K562 (cell line): ENCODE results near the gene DOCK1. TPM values are rescaled to one million over a fixed set of nuclear protein-coding genes. Genes with fewer than 3 reads are reported as not detected.

Experiments used
- ATAC-seq: fragments of 200-7000 bp; cut with Tn5 transposase; 3 replicates; pipeline ENCODE4 v1.9.1; 2020; ENCODE audit warnings: moderate library complexity
- BruUV-seq: library from RNA; stranded (reverse); fragments of 400-500 nt; replicated peaks from 2 replicates; lab custom pipeline; 2021; lab: Mats Ljungman, UMichigan
- CTCF ChIA-PET: fragments of 300-600 bp; formaldehyde crosslinking; extraction: SDS; loops from one replicate; lab custom pipeline; 2021; ENCODE audit warnings: low intra/inter-chr PET ratio; lab: Yijun Ruan, JAX
- POLR2A ChIA-PET: fragments of 300-600, 350-650 bp; sonication (Branson Sonifier 250); formaldehyde crosslinking; extraction: SDS; loops from one replicate; lab custom pipeline; 2021; ENCODE audit warnings: antibody characterized with exemption, inconsistent platforms; lab: Yijun Ruan, JAX
- DNase-seq, 4 experiments: peaks; one replicate each; pipeline versions ENCODE4 v3.0.0 to v3.0.0-alpha.2; 2011 to 2018; ENCODE audit warnings: low spot score in 3 of 4, mixed read lengths in 3 of 4; ENCODE audit errors: extremely low read depth in 1 of 4
- FAIRE-seq: peaks from 2 replicates; lab custom pipeline; 2011; peaks lifted over from hg19 to GRCh38; lab: Jason Lieb, UNC
- H2AFZ ChIP-seq: 2 replicates; pipeline ENCODE4 v1.6.0; 2011; ENCODE audit warnings: low read depth, low read length, control low read depth, inconsistent platforms
- H3K27ac ChIP-seq: fragments of 200-600 bp; 3 replicates; pipeline ENCODE4 v1.8.0; 2011; ENCODE audit warnings: low read depth, mild to moderate bottlenecking, control low read depth, inconsistent platforms, low read length, moderate library complexity, mixed read lengths; ENCODE audit errors: extremely low read depth
- H3K27me3 ChIP-seq, 2 experiments: fragments of 300-600 bp in 1 of 2; 2 replicates in 1 of 2; 3 replicates in 1 of 2; pipeline versions ENCODE4 v1.6.0 to v1.8.0; 2011; ENCODE audit warnings: inconsistent platforms in 2 of 2, low read length in 2 of 2, mild to moderate bottlenecking in 1 of 2, mixed read lengths in 1 of 2, moderate library complexity in 1 of 2; ENCODE audit not compliant: control insufficient read depth in 2 of 2, insufficient read depth in 2 of 2
- H3K36me3 ChIP-seq: fragments of 300-600 bp; 3 replicates; pipeline ENCODE4 v1.8.0; 2011; ENCODE audit warnings: mild to moderate bottlenecking, low read length, inconsistent platforms; ENCODE audit not compliant: control insufficient read depth, insufficient read depth
- H3K4me1 ChIP-seq, 2 experiments: fragments of 200-600 bp in 1 of 2; replicated peaks in 1 of 2; 2 replicates in 1 of 2; 3 replicates in 1 of 2; pipeline versions ENCODE4 v1.5.1 to v1.8.0; 2011; ENCODE audit warnings: inconsistent platforms in 2 of 2, low read length in 2 of 2, mild to moderate bottlenecking in 1 of 2, mixed read lengths in 1 of 2, moderate library complexity in 1 of 2; ENCODE audit not compliant: control insufficient read depth in 2 of 2, insufficient read depth in 2 of 2
- H3K4me2 ChIP-seq: 2 replicates; pipeline ENCODE4 v1.6.1; 2011; ENCODE audit warnings: low read length, control low read depth, inconsistent platforms, mixed read lengths; ENCODE audit not compliant: insufficient read depth
- H3K4me3 ChIP-seq: fragments of 200-600 bp; sonication (generic), shearing (Covaris generic); 2 replicates; pipeline ENCODE4 v1.5.1; 2016; ENCODE audit warnings: control low read depth, inconsistent platforms
- H3K79me2 ChIP-seq: fragments of 200-600 bp; 3 replicates; pipeline ENCODE4 v1.8.0; 2011; ENCODE audit warnings: low read length, inconsistent platforms; ENCODE audit not compliant: control insufficient read depth, insufficient read depth
- H3K9ac ChIP-seq, 2 experiments: 2 replicates each; pipeline versions ENCODE4 v1.6.0 to v1.6.1; 2011; ENCODE audit warnings: low read depth in 2 of 2, low read length in 2 of 2, control low read depth in 1 of 2, inconsistent platforms in 1 of 2, mild to moderate bottlenecking in 1 of 2, mixed read lengths in 1 of 2; ENCODE audit not compliant: insufficient read depth in 1 of 2
- H3K9me1 ChIP-seq: one replicate; pipeline ENCODE4 v1.6.0; 2011; ENCODE audit warnings: inconsistent platforms, mild to moderate bottlenecking, low read length, moderate library complexity; ENCODE audit not compliant: control insufficient read depth, insufficient read depth
- H3K9me3 ChIP-seq: replicated peaks from 2 replicates; pipeline ENCODE4 v1.5.1; 2011; ENCODE audit warnings: low read depth, low read length, inconsistent platforms; ENCODE audit not compliant: control insufficient read depth, insufficient read depth
- H4K20me1 ChIP-seq: replicated peaks from 2 replicates; pipeline ENCODE4 v1.6.1; 2011; ENCODE audit warnings: low read length, inconsistent platforms, mixed read lengths; ENCODE audit not compliant: control insufficient read depth, insufficient read depth
- BMI1 ChIP-seq: fragments of 150-350 bp; IDR thresholded peaks from 2 replicates; pipeline ENCODE4 v1.6.1; 2014; ENCODE audit warnings: low read length
- CBX2 ChIP-seq: fragments of 200-600 bp; sonication (generic); IDR thresholded peaks from one replicate; pipeline ENCODE4 v1.6.1; 2012; ENCODE audit warnings: mild to moderate bottlenecking, low read length, inconsistent platforms; ENCODE audit not compliant: insufficient read depth, poor library complexity, severe bottlenecking
- CEBPB ChIP-seq: fragments of 450-650 bp; IDR thresholded peaks from 2 replicates; pipeline ENCODE4 v1.6.1; 2016; ENCODE audit warnings: missing genetic modification characterization, missing compliant biosample characterization
- E2F5 ChIP-seq: sonication (generic); formaldehyde crosslinking; IDR thresholded peaks from 2 replicates; pipeline ENCODE4 v1.8.0; 2022; ENCODE audit warnings: mild to moderate bottlenecking, missing genetic modification reagents
- FOS ChIP-seq: IDR thresholded peaks from 3 replicates; pipeline ENCODE4 v1.6.1; 2011; ENCODE audit not compliant: insufficient read length; ENCODE audit errors: extremely low read depth
- HIVEP1 ChIP-seq: fragments of 250-450 bp; sonication (Bioruptor Pico); IDR thresholded peaks from 2 replicates; pipeline ENCODE4 v1.4.0; 2020; ENCODE audit warnings: mild to moderate bottlenecking
- KLF1 ChIP-seq: fragments of 450-650 bp; IDR thresholded peaks from 2 replicates; pipeline ENCODE4 v1.6.1; 2016; ENCODE audit warnings: missing genetic modification characterization, missing compliant biosample characterization
- NFYB ChIP-seq: IDR thresholded peaks from 2 replicates; pipeline ENCODE4 v1.6.1; 2011; ENCODE audit warnings: mild to moderate bottlenecking, moderate library complexity; ENCODE audit not compliant: insufficient read length; ENCODE audit errors: extremely low read depth
- NONO ChIP-seq, 2 experiments: fragments of 200-400 bp in 1 of 2; fragments of 450-650 bp in 1 of 2; formaldehyde crosslinking in 1 of 2; IDR thresholded peaks; 2 replicates each; pipeline ENCODE4 v1.6.1; 2017; ENCODE audit warnings: low read depth in 2 of 2, mild to moderate bottlenecking in 2 of 2, moderate library complexity in 2 of 2, low read length in 1 of 2
- WGBS: fragments of 100-300 bp; shearing (Covaris generic); methylation state at CpG from one replicate; pipeline ENCODE4 v1.1.6; 2016; ENCODE audit warnings: low coverage, mixed read lengths; ENCODE audit not compliant: insufficient coverage; ENCODE audit errors: missing lambda C conversion rate; 5-methylcytosine and 5-hydroxymethylcytosine counted together
- in situ Hi-C: fragments of 300-500 bp; cut with MboI; formaldehyde crosslinking; loops from 4 replicates; pipeline ENCODE4 v1.15.0; 2018; ENCODE audit warnings: inconsistent platforms, mixed read lengths
- intact Hi-C: fragments of 100-400 bp; cut with micrococcal nuclease; formaldehyde crosslinking; loops from 2 replicates; pipeline ENCODE4 v1.14.2; 2022
- polyA plus RNA-seq, 8 experiments: library from polyadenylated mRNA; depleted of rRNA in 4 of 8; stranded (reverse) in 5 of 8; unstranded in 3 of 8; fragments of >200 nt; fragmentation: Nextera tagmentation in 2 of 8; fragmentation: Illumina TruSeq in 1 of 8; extraction: Ambion mirVana in 2 of 8; extraction: Trizol in 1 of 8; gene quantifications; 2 replicates each; pipeline versions ENCODE4 v1.2.1 to v1.2.3, GENCODE V29; 2011 to 2014; ENCODE audit warnings: inconsistent platforms in 1 of 8, missing spikeins in 1 of 8
- total RNA-seq, 7 experiments: library from RNA; depleted of rRNA in 6 of 7; stranded (reverse); fragments of >200 nt in 6 of 7; fragmentation: Illumina TruSeq in 2 of 7; extraction: Trizol in 2 of 7; gene quantifications; 2 replicates each; pipeline versions ENCODE4 v1.2.1 to v1.2.3, GENCODE V29; 2011 to 2021; ENCODE audit warnings: low replicate concordance in 1 of 7
- TF ChIP-seq, protein P1 (sequence below): fragments of 250-450 bp; sonication (Bioruptor Pico); IDR thresholded peaks from 2 replicates; pipeline ENCODE4 v1.5.0; 2020; ENCODE audit warnings: mild to moderate bottlenecking
- TF ChIP-seq, protein P2 (sequence below): sonication (generic); formaldehyde crosslinking; IDR thresholded peaks from 2 replicates; pipeline ENCODE4 v1.8.1; 2023; ENCODE audit warnings: mild to moderate bottlenecking, missing genetic modification reagents, moderate library complexity
- TF ChIP-seq, protein P3 (sequence below): fragments of 450-650 bp; formaldehyde crosslinking; IDR thresholded peaks from 2 replicates; pipeline ENCODE4 v1.4.0; 2020; ENCODE audit warnings: mild to moderate bottlenecking, moderate library complexity

Gene DOCK1
- total and polyA plus RNA-seq, 9 of the 15 experiments (the other 6 are each of a cell fraction or from before 2014, with no cell fraction given) = 0.31 TPM; not detected in 8

GRCh38 chr10:127278001-127278400, 372.8 kb downstream of the DOCK1 start:
- Histone ChIP-seq H3K9me3 (no peaks in the 10 kb centered on the region), H3K9me1 (no peaks in the 10 kb centered on the region), H3K27me3 (no peaks in the 10 kb centered on the region), H3K4me3 (no peak overlapping the region), H3K27ac (no peak overlapping the region), H3K36me3 (no peaks in the 10 kb centered on the region), H4K20me1 (no peaks in the 10 kb centered on the region), H2AFZ (no peak overlapping the region), H3K4me2 (no peak overlapping the region), H3K9ac (no peak overlapping the region), H3K4me1 (no peaks in the 10 kb centered on the region), H3K79me2 (no peaks in the 10 kb centered on the region)
- DNase-seq = no peak
- in situ Hi-C loops = no loop called here
- no TSS peak for BruUV-seq
- intact Hi-C loops = no loop called here
- no peak for FAIRE-seq
- CTCF ChIA-PET = no interaction called here
- 3% methylated on average over 5 of the region's 5 CpGs for WGBS
- ATAC-seq = no peak
- POLR2A ChIA-PET = no interaction called here
- no peak for TF ChIP-seq HIVEP1 (CRISPR knock-in tag)
- no peak for TF ChIP-seq CEBPB (tag)
- no peak for TF ChIP-seq E2F5 (CRISPR knock-in tag)
- TF ChIP-seq NONO (IDR thresholded peaks at IDR 0.05; ENCODE audit: low read depth in 2 of 2, low read length in 1 of 2) = no peak
- no peak for TF ChIP-seq NFYB
- TF ChIP-seq, protein P1, sequence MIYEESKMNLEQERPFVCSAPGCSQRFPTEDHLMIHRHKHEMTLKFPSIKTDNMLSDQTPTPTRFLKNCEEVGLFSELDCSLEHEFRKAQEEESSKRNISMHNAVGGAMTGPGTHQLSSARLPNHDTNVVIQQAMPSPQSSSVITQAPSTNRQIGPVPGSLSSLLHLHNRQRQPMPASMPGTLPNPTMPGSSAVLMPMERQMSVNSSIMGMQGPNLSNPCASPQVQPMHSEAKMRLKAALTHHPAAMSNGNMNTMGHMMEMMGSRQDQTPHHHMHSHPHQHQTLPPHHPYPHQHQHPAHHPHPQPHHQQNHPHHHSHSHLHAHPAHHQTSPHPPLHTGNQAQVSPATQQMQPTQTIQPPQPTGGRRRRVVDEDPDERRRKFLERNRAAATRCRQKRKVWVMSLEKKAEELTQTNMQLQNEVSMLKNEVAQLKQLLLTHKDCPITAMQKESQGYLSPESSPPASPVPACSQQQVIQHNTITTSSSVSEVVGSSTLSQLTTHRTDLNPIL (CRISPR knock-in tag) = no peak
- TF ChIP-seq FOS = no peak
- TF ChIP-seq, protein P2, sequence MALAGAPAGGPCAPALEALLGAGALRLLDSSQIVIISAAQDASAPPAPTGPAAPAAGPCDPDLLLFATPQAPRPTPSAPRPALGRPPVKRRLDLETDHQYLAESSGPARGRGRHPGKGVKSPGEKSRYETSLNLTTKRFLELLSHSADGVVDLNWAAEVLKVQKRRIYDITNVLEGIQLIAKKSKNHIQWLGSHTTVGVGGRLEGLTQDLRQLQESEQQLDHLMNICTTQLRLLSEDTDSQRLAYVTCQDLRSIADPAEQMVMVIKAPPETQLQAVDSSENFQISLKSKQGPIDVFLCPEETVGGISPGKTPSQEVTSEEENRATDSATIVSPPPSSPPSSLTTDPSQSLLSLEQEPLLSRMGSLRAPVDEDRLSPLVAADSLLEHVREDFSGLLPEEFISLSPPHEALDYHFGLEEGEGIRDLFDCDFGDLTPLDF (CRISPR knock-in tag) = no peak
- no peak for TF ChIP-seq CBX2
- TF ChIP-seq KLF1 (tag) = no peak
- TF ChIP-seq, protein P3, sequence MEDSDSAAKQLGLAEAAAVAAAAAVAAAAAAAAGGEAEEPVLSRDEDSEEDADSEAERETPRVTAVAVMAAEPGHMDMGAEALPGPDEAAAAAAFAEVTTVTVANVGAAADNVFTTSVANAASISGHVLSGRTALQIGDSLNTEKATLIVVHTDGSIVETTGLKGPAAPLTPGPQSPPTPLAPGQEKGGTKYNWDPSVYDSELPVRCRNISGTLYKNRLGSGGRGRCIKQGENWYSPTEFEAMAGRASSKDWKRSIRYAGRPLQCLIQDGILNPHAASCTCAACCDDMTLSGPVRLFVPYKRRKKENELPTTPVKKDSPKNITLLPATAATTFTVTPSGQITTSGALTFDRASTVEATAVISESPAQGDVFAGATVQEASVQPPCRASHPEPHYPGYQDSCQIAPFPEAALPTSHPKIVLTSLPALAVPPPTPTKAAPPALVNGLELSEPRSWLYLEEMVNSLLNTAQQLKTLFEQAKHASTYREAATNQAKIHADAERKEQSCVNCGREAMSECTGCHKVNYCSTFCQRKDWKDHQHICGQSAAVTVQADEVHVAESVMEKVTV (CRISPR knock-in tag) = no peak
- no peak for TF ChIP-seq BMI1
